ENCODE results near the gene SPDEF. TPM values are rescaled to one million over a fixed set of nuclear protein-coding genes. Genes with fewer than 3 reads are reported as not detected.

The SPDEF gene
- total RNA-seq, 4 donors from 2014 or later = 0.19 TPM; not detected in 3

DNA sequence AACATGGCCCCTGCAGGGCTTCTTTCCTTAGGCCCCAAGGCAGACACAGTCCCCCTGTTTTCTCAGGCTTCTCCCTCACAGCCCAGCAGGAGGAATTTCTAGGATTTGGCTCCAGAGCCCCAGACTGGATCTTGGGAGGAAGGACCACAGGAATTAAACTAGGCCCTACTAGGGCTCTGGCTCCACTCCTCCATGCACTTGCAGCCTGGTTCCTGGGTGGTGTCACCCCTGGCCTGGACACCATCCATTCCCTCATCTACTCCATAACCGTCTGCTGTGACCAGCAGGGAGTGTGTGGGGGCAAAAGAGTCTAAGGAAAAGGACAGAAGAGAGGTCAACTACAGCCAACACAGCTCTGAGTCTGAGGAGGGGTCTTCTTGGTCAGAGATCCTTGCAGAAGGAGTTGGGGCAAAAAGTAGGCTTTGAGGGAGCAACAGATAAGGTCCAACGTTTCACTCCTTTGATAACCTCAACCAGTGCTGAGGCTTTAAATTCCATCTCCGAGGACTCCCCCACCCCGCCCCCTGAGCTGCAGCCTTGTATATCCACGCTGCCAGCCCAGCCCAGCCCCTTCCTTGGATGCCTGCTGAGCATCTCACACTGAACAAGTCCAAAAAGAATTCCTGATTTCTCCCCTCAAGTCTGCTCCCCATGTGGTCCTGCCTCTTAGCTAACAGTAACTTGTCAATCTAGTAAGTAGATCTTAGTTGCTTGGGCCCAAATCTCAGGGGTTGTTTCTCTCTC is 27.9 kb upstream of the SPDEF start:
- DNase-seq (ENCODE audit: low spot score) (no peak), ATAC-seq (ENCODE audit: low FRiP score) (no peak)
- TF ChIP-seq, protein P1, sequence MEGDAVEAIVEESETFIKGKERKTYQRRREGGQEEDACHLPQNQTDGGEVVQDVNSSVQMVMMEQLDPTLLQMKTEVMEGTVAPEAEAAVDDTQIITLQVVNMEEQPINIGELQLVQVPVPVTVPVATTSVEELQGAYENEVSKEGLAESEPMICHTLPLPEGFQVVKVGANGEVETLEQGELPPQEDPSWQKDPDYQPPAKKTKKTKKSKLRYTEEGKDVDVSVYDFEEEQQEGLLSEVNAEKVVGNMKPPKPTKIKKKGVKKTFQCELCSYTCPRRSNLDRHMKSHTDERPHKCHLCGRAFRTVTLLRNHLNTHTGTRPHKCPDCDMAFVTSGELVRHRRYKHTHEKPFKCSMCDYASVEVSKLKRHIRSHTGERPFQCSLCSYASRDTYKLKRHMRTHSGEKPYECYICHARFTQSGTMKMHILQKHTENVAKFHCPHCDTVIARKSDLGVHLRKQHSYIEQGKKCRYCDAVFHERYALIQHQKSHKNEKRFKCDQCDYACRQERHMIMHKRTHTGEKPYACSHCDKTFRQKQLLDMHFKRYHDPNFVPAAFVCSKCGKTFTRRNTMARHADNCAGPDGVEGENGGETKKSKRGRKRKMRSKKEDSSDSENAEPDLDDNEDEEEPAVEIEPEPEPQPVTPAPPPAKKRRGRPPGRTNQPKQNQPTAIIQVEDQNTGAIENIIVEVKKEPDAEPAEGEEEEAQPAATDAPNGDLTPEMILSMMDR (IDR thresholded peaks at IDR 0.05) = no peak

DNA sequence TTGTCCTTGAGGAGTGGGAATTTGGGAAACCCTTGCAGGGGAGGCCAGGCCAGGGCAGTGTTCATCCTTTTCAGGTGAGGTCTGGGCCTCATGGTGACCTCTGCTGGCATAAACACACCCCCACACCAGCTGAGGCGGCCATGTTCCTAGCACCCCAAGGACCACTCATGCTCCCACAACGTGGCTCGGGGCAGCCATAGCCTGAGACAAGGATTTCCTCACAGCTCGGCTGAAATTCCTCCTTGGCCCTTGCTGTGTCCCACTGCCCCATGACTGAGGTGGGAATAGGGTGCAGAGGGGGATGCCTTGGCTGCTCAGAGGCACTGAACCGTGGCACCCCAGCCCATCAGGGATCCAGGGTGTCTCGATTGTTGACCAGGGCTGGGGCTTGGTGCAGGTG is 27.3 kb upstream of the SPDEF start:
- TF ChIP-seq, protein P1 (IDR thresholded peaks at IDR 0.05) = no peak
- ATAC-seq (ENCODE audit: low FRiP score) (no peak), DNase-seq (ENCODE audit: low spot score) (no peak)

DNA sequence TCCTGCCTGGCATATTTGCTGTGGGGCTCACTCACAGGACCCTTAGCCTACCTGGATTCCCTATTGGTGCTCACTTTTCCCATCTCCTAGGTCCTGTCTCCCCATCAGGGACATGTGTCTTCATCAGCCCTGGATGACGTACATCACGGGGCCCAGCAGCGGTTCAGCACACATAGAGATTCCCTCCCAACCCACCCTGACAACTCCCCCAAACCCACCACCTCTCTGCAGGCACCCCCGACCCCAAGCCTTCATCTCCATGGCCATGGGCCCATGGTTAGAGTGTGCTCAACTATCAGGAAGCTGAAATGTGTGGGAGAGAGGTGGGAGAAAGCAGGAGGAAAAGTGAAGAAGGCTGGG is 25.4 kb upstream of the SPDEF start:
- no peak for DNase-seq (ENCODE audit: low spot score)
- ATAC-seq (ENCODE audit: low FRiP score) = no peak
- TF ChIP-seq, protein P1 (IDR thresholded peaks at IDR 0.05) = no peak

DNA sequence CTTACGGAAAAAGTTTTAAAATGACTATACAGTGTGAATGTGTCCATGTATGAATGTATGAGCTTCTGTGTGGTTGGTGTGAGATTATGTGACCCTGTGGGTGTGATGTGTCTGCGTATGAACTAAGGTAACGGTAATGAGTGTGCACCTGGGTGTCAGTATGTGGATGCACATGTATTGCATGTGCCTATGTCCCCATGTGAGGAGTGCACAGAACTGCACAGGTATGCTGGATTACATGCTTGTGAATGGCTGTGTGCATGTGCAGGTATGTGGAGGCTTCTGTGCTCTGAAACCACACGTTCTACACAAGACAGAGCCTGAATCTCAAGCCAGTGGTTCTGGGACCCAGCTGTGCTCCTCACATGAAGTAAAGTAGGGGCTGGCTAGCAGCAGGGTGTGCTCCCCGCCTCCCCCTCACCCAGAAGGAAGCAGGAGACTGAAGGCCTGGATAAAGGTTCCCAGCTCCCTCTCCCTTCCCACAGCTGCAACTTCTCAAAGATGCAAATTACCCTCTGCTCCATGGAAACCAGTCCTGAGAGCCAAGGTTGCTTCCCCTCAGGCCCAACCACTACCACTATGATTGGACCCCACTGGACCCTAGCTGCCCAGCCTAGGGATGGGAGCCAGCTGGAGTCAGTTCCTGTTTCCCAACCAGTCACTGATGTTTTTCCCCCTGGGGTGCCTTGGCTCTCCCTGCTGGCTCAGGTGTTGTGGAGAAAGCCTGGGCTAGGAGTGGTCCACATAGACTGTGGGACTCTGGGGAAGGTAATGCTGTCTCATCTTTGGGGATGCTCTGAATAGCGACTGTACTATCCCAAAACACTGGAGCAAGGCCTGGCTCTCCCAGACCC is 24.8 kb upstream of the SPDEF start:
- ATAC-seq (ENCODE audit: low FRiP score) (no peak), DNase-seq (ENCODE audit: low spot score) (no peak)
- TF ChIP-seq, protein P1 (IDR thresholded peaks at IDR 0.05) = no peak

DNA sequence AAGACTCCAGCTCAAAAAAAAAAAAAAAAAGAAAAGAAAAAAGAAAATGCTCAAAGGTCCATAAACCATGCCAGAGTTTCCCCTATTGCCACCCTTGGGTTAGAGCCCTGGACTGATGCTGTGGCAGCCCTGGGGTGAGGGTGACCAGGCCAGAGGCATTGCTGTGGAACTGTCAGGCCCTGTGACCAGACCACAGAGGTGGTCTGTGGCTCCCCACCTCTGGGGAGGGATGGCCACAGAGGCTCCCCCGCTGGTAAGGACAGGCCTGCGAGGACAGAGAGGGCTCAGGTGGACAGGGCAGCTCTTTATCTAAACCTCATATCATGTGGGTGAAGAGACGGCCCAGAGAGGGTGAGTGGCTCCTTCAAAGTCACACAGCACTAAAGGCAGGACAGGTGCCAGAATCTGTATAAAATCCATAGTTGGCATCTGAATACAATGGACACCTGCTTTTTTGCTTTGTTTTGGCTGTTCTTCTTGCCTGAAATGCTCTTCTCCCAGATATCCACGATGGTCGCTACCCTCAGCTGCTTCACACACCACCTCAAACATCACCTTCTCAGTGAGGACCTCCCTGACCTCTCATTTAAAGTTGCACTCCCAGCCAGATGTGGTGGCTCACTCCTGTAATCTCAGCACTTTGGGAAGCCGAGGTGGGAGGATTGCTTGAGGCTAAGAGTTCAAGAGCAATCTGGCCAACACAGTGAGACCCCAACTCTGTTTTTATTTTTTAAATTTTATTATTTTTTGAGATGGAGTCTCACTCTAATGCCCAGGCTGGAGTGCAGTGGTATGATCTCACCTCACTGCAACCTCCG is 22.5 kb upstream of the SPDEF start:
- TF ChIP-seq, protein P1 (IDR thresholded peaks at IDR 0.05) = no peak
- DNase-seq (ENCODE audit: low spot score) (no peak), ATAC-seq (ENCODE audit: low FRiP score) (no peak)

DNA sequence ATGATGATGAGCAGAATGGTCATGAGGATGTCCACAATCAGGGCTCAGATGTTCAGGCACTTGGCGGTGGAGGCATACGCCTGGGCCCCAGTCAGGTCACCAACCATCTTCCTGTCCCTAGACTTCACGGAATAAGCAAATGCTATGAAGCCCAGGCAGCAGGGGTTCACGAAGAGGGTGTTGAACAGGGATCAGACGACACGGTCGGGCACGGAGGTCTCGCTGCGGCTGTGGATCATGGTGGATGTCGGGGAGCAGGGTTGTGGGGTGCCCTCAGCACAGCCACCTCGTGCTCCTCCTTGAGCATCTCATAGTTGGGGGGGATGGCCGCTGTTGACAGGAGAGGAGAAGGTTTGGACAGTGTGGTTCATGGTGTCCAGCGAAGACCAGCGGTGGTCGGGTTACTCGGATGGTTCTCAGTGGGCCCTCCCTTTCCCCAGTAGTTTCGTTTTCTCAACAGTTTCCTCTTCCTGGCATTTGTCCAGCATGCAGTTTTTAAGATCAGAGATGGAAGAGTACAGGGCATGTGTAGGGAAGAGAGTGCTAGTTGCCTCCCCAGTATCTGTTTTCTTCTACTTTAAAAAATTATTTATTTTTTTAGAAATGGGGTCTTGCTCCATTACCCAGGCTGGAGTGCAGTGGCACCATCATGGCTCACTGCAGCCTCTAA is 20.3 kb upstream of the SPDEF start:
- DNase-seq (ENCODE audit: low spot score) (no peak), ATAC-seq (ENCODE audit: low FRiP score) (no peak)
- TF ChIP-seq, protein P1 (IDR thresholded peaks at IDR 0.05) = no peak

Measured in omental fat pad (tissue), 4 donors.